GM23338 (cell line): Measurements from ENCODE around the gene VPREB3. TPM values are rescaled to one million over a fixed set of nuclear protein-coding genes. Genes with fewer than 3 reads are reported as not detected.

ENCODE experiments used
- ATAC-seq: fragments of 200-7000 bp; cut with Tn5 transposase; 3 replicates; pipeline ENCODE4 v1.9.1; 2020
- DNase-seq: peaks from one replicate; pipeline ENCODE4 v3.0.0-alpha.2; 2015; ENCODE audit warnings: low spot score
- H2AFZ ChIP-seq: fragments of 200-600 bp; sonication (generic); 2 replicates; pipeline ENCODE4 v1.8.0; 2016; ENCODE audit warnings: antibody characterized with exemption, mild to moderate bottlenecking, moderate library complexity
- H3F3A ChIP-seq: fragments of 200-600 bp; sonication (generic); replicated peaks from 2 replicates; pipeline ENCODE4 v1.8.0; 2017; ENCODE audit warnings: antibody characterized with exemption, mixed run types, low read depth
- H3K27ac ChIP-seq: fragments of 200-600 bp; sonication (generic); 2 replicates; pipeline ENCODE4 v1.6.1; 2016; ENCODE audit warnings: low read depth
- H3K27me3 ChIP-seq: fragments of 200-600 bp; sonication (generic); 2 replicates; pipeline ENCODE4 v1.8.0; 2016; ENCODE audit warnings: mild to moderate bottlenecking, mixed run types, moderate library complexity; ENCODE audit not compliant: insufficient read depth
- H3K36me3 ChIP-seq: fragments of 200-600 bp; sonication (generic); 2 replicates; pipeline ENCODE4 v1.8.0; 2016; ENCODE audit warnings: mild to moderate bottlenecking; ENCODE audit not compliant: insufficient read depth
- H3K4me1 ChIP-seq: fragments of 200-600 bp; sonication (generic); 2 replicates; pipeline ENCODE4 v1.8.0; 2016; ENCODE audit warnings: mild to moderate bottlenecking, moderate library complexity; ENCODE audit not compliant: insufficient read depth
- H3K4me2 ChIP-seq: fragments of 200-600 bp; sonication (generic); 2 replicates; pipeline ENCODE4 v1.7.1; 2017; ENCODE audit warnings: mixed run types
- H3K4me3 ChIP-seq: fragments of 200-600 bp; sonication (generic); 2 replicates; pipeline ENCODE4 v1.6.1; 2016; ENCODE audit warnings: mixed run types
- H3K79me2 ChIP-seq: fragments of 200-600 bp; sonication (generic); replicated peaks from 2 replicates; pipeline ENCODE4 v1.8.0; 2017; ENCODE audit warnings: mild to moderate bottlenecking; ENCODE audit not compliant: insufficient read depth
- H3K9me2 ChIP-seq: fragments of 200-600 bp; sonication (generic); 2 replicates; pipeline ENCODE4 v1.8.0; 2017; ENCODE audit not compliant: insufficient read depth
- H4K20me1 ChIP-seq: fragments of 200-600 bp; sonication (generic); replicated peaks from 2 replicates; pipeline ENCODE4 v1.8.0; 2017; ENCODE audit warnings: mild to moderate bottlenecking; ENCODE audit not compliant: insufficient read depth
- H3K27ac Mint-ChIP-seq: 2 replicates; pipeline ENCODE4 v1.8.0; 2020; ENCODE audit warnings: inconsistent platforms, mild to moderate bottlenecking, moderate library complexity, mixed read lengths
- H3K27me3 Mint-ChIP-seq: 3 replicates; pipeline ENCODE4 v1.8.0; 2022; ENCODE audit warnings: low read depth, mild to moderate bottlenecking, moderate library complexity, mixed read lengths, inconsistent platforms; ENCODE audit not compliant: insufficient read depth, poor library complexity
- H3K36me3 Mint-ChIP-seq: 3 replicates; pipeline ENCODE4 v1.8.0; 2021; ENCODE audit warnings: low read depth, mild to moderate bottlenecking, inconsistent platforms, moderate library complexity, mixed read lengths
- H3K4me1 Mint-ChIP-seq: 3 replicates; pipeline ENCODE4 v1.8.0; 2020; ENCODE audit warnings: mild to moderate bottlenecking, inconsistent platforms, mixed read lengths
- H3K4me3 Mint-ChIP-seq: 3 replicates; pipeline ENCODE4 v1.8.0; 2021; ENCODE audit warnings: moderate library complexity, mild to moderate bottlenecking, inconsistent platforms, mixed read lengths
- H3K9me3 Mint-ChIP-seq: 3 replicates; pipeline ENCODE4 v1.8.0; 2020; ENCODE audit warnings: moderate library complexity, mild to moderate bottlenecking, inconsistent platforms, mixed read lengths
- CREB1 ChIP-seq: fragments of 250-450 bp; sonication (Bioruptor Pico); IDR thresholded peaks from 2 replicates; pipeline ENCODE4 v1.5.0; 2020; ENCODE audit warnings: low read depth, mild to moderate bottlenecking, moderate library complexity
- EZH2phosphoT487 ChIP-seq: fragments of 200-600 bp; sonication (generic); IDR thresholded peaks from one replicate; pipeline ENCODE4 v1.8.1; 2018; ENCODE audit warnings: antibody characterized with exemption; ENCODE audit not compliant: unreplicated experiment
- JUNB ChIP-seq: IDR thresholded peaks from one replicate; pipeline ENCODE4 v1.6.1; 2016; ENCODE audit warnings: antibody characterized with exemption; ENCODE audit not compliant: unreplicated experiment
- NANOG ChIP-seq: IDR thresholded peaks from 2 replicates; pipeline ENCODE4 v1.6.1; 2016; ENCODE audit warnings: antibody characterized with exemption, borderline replicate concordance
- STAT1 ChIP-seq: IDR thresholded peaks from one replicate; pipeline ENCODE4 v1.6.1; 2016; ENCODE audit warnings: antibody characterized with exemption; ENCODE audit not compliant: unreplicated experiment
- ZNF114 ChIP-seq: fragments of 250-450 bp; sonication (Bioruptor Pico); IDR thresholded peaks from 2 replicates; pipeline ENCODE4 v1.5.0; 2020; ENCODE audit warnings: mild to moderate bottlenecking, moderate library complexity
- ZNF331 ChIP-seq: fragments of 250-450 bp; sonication (Bioruptor Pico); IDR thresholded peaks from 2 replicates; pipeline ENCODE4 v1.5.0; 2020; ENCODE audit warnings: low read depth, mild to moderate bottlenecking, moderate library complexity
- polyA plus RNA-seq: library from polyadenylated mRNA; unstranded; fragments of >200 nt; fragmentation: Nextera tagmentation; extraction: Ambion mirVana; gene quantifications from 2 replicates; pipeline ENCODE4 v1.2.1, GENCODE V29; 2016
- total RNA-seq: library from RNA; depleted of rRNA; stranded (reverse); fragments of >200 nt; shearing (Covaris generic); gene quantifications from 2 replicates; pipeline ENCODE4 v1.2.3, GENCODE V29; 2014
- TF ChIP-seq, protein P1 (sequence below): fragments of 250-450 bp; sonication (Bioruptor Pico); IDR thresholded peaks from 2 replicates; pipeline ENCODE4 v1.5.0; 2020; ENCODE audit warnings: mild to moderate bottlenecking, moderate library complexity
- TF ChIP-seq, protein P2 (sequence below), 2 experiments: fragments of 200-600 bp in 1 of 2; sonication (generic) in 1 of 2; conservative IDR thresholded peaks; 2 replicates each; pipeline versions ENCODE4 v1.5.1 to v1.6.1; 2016 to 2017; ENCODE audit warnings: antibody characterized with exemption in 2 of 2, low read depth in 2 of 2, mild to moderate bottlenecking in 2 of 2, moderate library complexity in 1 of 2

Gene VPREB3
- total and polyA plus RNA-seq, 2 experiments from 2014 or later = 1.1 TPM; not detected in 1

DNA sequence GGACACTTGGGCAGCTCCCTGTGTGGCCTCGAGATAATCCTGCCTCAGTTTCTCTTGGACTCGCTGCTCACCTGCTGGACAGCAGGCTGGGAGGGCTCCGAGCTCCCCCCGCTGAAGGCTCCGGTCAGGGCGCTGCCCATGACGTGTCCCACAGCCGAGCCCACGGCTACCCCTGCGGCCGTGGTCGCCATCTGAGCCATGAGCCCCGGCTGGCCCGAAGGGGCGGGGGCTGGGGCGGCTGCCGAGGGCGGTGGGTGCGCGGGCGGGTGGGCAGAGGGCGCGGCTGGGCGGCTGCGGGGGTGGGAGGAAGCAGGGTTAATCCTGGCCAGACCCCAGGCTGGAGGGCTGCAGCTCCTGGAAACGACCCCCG is 13.1 kb upstream of the VPREB3 start:
- Mint-ChIP-seq H3K4me1 (peaks cover 39% of the 10 kb centered on the region), H3K27me3 (peaks cover 30% of the 10 kb centered on the region), H3K9me3 (no peaks in the 10 kb centered on the region), H3K36me3 (peaks cover 14% of the 10 kb centered on the region), H3K4me3 (peak overlapping the region; percentile 83), H3K27ac (no peak overlapping the region)
- H3K4me1 ChIP-seq = peaks cover 29% of the 10 kb centered on the region
- no peak for DNase-seq
- H3K27me3 ChIP-seq = peaks cover 20% of the 10 kb centered on the region
- peaks cover 8% of the 10 kb centered on the region for H3F3A ChIP-seq
- no peaks in the 10 kb centered on the region for H4K20me1 ChIP-seq
- H2AFZ ChIP-seq = no peak overlapping the region
- no peaks in the 10 kb centered on the region; the same call in 1 of the 2 replicates for H3K36me3 ChIP-seq
- no peaks in the 10 kb centered on the region for H3K79me2 ChIP-seq
- TF ChIP-seq, protein P1, sequence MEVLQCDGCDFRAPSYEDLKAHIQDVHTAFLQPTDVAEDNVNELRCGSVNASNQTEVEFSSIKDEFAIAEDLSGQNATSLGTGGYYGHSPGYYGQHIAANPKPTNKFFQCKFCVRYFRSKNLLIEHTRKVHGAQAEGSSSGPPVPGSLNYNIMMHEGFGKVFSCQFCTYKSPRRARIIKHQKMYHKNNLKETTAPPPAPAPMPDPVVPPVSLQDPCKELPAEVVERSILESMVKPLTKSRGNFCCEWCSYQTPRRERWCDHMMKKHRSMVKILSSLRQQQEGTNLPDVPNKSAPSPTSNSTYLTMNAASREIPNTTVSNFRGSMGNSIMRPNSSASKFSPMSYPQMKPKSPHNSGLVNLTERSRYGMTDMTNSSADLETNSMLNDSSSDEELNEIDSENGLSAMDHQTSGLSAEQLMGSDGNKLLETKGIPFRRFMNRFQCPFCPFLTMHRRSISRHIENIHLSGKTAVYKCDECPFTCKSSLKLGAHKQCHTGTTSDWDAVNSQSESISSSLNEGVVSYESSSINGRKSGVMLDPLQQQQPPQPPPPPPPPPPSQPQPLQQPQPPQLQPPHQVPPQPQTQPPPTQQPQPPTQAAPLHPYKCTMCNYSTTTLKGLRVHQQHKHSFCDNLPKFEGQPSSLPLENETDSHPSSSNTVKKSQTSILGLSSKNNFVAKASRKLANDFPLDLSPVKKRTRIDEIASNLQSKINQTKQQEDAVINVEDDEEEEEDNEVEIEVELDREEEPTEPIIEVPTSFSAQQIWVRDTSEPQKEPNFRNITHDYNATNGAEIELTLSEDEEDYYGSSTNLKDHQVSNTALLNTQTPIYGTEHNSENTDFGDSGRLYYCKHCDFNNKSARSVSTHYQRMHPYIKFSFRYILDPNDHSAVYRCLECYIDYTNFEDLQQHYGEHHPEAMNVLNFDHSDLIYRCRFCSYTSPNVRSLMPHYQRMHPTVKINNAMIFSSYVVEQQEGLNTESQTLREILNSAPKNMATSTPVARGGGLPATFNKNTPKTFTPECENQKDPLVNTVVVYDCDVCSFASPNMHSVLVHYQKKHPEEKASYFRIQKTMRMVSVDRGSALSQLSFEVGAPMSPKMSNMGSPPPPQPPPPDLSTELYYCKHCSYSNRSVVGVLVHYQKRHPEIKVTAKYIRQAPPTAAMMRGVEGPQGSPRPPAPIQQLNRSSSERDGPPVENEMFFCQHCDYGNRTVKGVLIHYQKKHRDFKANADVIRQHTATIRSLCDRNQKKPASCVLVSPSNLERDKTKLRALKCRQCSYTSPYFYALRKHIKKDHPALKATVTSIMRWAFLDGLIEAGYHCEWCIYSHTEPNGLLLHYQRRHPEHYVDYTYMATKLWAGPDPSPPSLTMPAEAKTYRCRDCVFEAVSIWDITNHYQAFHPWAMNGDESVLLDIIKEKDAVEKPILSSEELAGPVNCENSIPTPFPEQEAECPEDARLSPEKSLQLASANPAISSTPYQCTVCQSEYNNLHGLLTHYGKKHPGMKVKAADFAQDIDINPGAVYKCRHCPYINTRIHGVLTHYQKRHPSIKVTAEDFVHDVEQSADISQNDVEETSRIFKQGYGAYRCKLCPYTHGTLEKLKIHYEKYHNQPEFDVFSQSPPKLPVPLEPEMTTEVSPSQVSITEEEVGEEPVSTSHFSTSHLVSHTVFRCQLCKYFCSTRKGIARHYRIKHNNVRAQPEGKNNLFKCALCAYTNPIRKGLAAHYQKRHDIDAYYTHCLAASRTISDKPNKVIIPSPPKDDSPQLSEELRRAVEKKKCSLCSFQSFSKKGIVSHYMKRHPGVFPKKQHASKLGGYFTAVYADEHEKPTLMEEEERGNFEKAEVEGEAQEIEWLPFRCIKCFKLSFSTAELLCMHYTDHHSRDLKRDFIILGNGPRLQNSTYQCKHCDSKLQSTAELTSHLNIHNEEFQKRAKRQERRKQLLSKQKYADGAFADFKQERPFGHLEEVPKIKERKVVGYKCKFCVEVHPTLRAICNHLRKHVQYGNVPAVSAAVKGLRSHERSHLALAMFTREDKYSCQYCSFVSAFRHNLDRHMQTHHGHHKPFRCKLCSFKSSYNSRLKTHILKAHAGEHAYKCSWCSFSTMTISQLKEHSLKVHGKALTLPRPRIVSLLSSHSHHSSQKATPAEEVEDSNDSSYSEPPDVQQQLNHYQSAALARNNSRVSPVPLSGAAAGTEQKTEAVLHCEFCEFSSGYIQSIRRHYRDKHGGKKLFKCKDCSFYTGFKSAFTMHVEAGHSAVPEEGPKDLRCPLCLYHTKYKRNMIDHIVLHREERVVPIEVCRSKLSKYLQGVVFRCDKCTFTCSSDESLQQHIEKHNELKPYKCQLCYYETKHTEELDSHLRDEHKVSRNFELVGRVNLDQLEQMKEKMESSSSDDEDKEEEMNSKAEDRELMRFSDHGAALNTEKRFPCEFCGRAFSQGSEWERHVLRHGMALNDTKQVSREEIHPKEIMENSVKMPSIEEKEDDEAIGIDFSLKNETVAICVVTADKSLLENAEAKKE (CRISPR knock-in tag) = no peak
- TF ChIP-seq EZH2phosphoT487 (no peak), CREB1 (no peak), ZNF331 (CRISPR knock-in tag) (no peak), JUNB (no peak), ZNF114 (no peak), STAT1 (no peak), NANOG (no peak)
- TF ChIP-seq, protein P2, sequence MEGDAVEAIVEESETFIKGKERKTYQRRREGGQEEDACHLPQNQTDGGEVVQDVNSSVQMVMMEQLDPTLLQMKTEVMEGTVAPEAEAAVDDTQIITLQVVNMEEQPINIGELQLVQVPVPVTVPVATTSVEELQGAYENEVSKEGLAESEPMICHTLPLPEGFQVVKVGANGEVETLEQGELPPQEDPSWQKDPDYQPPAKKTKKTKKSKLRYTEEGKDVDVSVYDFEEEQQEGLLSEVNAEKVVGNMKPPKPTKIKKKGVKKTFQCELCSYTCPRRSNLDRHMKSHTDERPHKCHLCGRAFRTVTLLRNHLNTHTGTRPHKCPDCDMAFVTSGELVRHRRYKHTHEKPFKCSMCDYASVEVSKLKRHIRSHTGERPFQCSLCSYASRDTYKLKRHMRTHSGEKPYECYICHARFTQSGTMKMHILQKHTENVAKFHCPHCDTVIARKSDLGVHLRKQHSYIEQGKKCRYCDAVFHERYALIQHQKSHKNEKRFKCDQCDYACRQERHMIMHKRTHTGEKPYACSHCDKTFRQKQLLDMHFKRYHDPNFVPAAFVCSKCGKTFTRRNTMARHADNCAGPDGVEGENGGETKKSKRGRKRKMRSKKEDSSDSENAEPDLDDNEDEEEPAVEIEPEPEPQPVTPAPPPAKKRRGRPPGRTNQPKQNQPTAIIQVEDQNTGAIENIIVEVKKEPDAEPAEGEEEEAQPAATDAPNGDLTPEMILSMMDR (conservative IDR thresholded peaks at IDR 0.05; ENCODE audit: low read depth in 2 of 2) = no peak
- no peak overlapping the region for H3K27ac ChIP-seq
- peak overlapping the region; percentile 92 for H3K4me3 ChIP-seq
- ATAC-seq = peak; percentile 5
- H3K4me2 ChIP-seq = peak overlapping the region; percentile 99
- H3K9me2 ChIP-seq = no peaks in the 10 kb centered on the region
